K562 treated with DMSO at 1 percent for 48 hours (cell line): Measurements from ENCODE around the gene GAL3ST1. TPM values are rescaled to one million over a fixed set of nuclear protein-coding genes. Genes with fewer than 3 reads are reported as not detected.

Experiments
- total RNA-seq: library from RNA; unstranded; fragments of 300-600 nt; gene quantifications from 2 replicates; pipeline ENCODE4 v1.2.3, GENCODE V29; 2022; ENCODE audit warnings: low replicate concordance; ENCODE audit errors: extremely low read depth

Gene GAL3ST1, protein sequence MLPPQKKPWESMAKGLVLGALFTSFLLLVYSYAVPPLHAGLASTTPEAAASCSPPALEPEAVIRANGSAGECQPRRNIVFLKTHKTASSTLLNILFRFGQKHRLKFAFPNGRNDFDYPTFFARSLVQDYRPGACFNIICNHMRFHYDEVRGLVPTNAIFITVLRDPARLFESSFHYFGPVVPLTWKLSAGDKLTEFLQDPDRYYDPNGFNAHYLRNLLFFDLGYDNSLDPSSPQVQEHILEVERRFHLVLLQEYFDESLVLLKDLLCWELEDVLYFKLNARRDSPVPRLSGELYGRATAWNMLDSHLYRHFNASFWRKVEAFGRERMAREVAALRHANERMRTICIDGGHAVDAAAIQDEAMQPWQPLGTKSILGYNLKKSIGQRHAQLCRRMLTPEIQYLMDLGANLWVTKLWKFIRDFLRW
- not detected in 2 replicates for total RNA-seq

DNA sequence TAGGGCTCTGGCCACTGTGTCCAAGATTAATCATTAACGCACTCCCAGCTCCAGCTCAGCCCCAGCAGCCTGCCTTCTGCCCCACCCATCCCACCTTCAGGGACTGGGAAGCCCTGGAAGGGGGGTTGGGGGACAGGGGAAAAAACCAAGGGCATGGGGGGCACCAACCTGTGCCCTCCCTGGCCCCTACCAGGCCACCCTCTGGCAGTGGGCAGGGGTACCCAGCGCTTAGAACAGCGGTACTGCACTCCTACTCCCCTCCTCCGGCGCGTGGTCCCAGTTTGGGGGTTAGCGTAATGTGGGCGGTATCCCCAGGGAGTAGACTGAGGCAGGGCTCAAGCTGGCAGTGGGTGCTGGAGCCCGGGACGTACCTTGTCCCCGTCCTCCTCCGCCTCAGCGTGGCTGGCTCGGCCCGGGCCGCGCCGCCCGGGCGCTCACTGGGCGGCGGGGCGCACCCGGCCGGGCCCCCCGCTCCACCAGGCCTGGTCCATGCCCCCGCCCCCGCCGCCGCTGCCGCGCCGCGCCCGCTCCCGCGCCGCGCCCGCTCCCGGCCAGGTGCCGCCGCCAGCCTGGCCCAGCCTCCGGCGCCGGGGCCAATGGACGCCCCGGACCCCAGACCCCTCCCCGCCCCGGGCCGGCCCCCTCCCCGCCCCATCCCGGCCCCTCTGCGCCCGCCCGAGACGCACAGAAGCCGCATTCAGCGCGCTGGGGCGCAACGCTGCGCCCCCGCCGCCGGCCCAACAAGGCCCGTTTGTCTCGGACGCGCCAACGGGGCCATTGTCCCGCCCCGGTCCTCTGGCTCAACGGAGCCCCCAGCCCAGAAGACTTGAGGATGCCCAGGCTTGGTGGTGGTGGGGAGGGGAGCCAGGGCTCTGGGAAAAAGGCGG is at the start of gene GAL3ST1:
Gene GAL3ST1 (minus strand): TSS at position 571 of the 887 bp plus-strand sequence. CDS start 17,273 bp downstream, outside the sequence.

DNA sequence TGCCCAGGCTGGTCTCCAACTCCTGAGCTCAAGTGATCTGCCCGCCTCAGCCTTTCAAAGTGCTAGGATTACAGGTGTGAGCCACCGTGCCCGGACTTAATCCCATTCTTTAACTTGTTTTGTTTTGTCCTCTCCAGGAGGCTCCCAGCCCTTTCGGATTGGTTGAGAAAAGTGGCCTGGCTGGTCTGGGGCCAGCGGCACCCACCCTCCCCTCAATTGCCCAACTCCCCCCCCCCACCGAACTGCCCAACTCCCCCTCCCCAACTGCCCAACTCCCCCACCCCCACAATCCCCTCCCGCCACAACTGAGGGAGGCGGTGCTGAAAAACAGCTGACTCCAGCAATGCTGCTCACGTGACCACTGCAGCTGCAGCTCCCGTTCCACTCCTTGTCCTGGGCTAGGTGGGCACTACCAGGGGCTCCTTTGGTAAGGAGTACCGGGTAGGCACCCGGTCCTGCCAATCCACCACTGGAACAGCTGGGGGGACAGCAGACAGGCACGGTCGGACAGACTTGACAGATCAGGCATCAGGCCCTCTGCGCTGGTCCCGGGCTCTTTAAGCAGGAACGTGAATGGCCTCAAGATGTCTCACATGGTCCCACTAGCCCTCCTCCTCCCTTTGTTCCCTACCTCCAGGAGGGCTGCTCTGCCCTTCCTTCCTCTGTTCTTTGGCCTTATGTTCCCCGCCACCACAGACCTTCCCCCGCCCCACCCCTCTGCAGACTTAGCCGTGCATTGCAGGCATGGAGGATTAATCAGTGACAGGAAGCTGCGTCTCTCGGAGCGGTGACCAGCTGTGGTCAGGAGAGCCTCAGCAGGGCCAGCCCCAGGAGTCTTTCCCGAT is 32.2 kb upstream of the GAL3ST1 start, which contains the start of gene TCN2:
Gene TCN2 (plus strand): TSS at position 720 of the 845 bp plus-strand sequence. CDS start 158 bp downstream, outside the sequence.

DNA sequence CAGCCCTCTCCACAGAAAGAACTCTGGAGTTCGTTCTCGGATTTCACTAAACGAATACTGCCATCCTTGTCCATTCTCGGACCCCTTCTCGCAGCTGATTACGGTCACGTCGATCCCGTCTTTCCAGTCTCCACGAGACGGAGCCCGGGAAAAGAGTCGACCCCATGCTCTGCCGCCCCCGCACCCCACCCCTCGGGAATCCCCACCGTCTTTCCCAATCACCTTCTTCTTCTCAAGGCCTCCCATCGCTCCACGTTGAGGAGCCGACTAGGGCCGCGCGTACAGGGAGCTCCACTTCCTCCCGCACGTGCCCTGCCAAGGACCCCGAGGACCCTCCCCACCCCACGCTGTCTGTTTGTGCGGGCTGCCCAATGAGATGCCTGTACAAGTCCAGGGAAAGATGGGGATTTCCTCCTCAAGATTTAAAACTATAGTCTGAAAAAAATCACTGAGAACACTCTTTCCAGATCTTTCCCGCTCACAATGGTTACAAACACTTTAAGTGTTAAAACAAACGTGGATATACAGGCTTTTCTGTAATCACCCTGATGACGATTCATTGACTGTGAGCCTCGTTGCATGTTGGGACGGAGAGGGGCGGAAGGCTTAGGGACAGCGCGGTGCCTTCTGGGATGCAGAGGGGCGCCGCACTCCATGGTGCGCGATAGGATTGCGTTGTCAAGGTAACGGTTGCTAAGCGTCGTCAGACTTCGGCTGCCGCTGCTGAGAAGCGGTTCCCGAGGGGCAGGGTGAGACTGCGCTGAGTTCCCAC is 17.3 kb upstream of the GAL3ST1 start, which contains the start of gene PES1:
Gene PES1 (minus strand): TSS at position 323 of the 772 bp plus-strand sequence. CDS start 77 bp downstream, at position 246.

DNA sequence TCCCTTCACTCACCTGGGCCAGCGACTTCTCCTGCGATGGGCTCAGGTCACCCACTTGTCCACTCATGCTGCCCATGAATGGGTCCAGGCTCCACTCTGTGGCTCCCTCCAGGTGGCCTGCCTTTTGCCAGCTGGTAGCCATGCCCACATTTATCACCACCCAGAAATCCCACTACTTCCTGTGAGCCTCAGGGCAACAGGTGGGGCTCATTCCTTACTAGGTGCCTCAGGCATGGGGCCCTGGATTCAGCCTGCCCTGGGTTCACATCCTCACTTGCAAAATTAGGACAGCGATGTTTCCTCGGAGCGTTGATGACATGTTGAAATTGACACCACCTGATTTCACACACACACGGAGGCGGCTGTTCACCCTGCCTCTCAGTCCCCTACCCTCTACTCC is 27.8 kb downstream of the GAL3ST1 start, which contains the start of gene SEC14L6:
Gene SEC14L6 (minus strand): TSS at position 126 of the 400 bp plus-strand sequence. CDS start 59 bp downstream, at position 67.

Other genes starting within 250 kb of the GAL3ST1 start
- gene TBC1D10A, start 247.7 kb downstream of the GAL3ST1 start, total RNA-seq: not detected in 2 replicates
- gene SF3A1, start 217.8 kb downstream of the GAL3ST1 start, total RNA-seq: not detected in 2 replicates
- not detected in 2 replicates for gene CCDC157, start 217.7 kb downstream of the GAL3ST1 start, total RNA-seq
- gene RNF215, start 187.3 kb downstream of the GAL3ST1 start, total RNA-seq: not detected in 2 replicates
- not detected in 2 replicates for gene SEC14L2, start 177.6 kb downstream of the GAL3ST1 start, total RNA-seq
- gene MTFP1, start 148.9 kb downstream of the GAL3ST1 start, total RNA-seq: not detected in 2 replicates
- not detected in 2 replicates for gene SEC14L3, start 102.6 kb downstream of the GAL3ST1 start, total RNA-seq
- gene SEC14L4, start 69.0 kb downstream of the GAL3ST1 start, total RNA-seq: not detected in 2 replicates
- gene SEC14L6, start 27.9 kb downstream of the GAL3ST1 start, total RNA-seq: not detected in 2 replicates
- gene PES1, start 17.2 kb upstream of the GAL3ST1 start, total RNA-seq: not detected in 2 replicates
- not detected in 2 replicates for gene TCN2, start 32.5 kb upstream of the GAL3ST1 start, total RNA-seq
- not detected in 2 replicates for gene SLC35E4, start 61.1 kb upstream of the GAL3ST1 start, total RNA-seq
- gene DUSP18, start 93.2 kb upstream of the GAL3ST1 start, total RNA-seq: not detected in 2 replicates
- gene OSBP2, start 120.2 kb upstream of the GAL3ST1 start, total RNA-seq: not detected in 2 replicates